CD4-positive, alpha-beta T cell treated with Interleukin-17A for 4 hours (primary cell): Measurements from ENCODE around the gene CBR1.

ENCODE experiments used
- DNase-seq: peaks from one replicate; pipeline ENCODE4 v3.0.0-alpha.2; 2020; ENCODE audit warnings: mixed read lengths

The CBR1 gene

DNA sequence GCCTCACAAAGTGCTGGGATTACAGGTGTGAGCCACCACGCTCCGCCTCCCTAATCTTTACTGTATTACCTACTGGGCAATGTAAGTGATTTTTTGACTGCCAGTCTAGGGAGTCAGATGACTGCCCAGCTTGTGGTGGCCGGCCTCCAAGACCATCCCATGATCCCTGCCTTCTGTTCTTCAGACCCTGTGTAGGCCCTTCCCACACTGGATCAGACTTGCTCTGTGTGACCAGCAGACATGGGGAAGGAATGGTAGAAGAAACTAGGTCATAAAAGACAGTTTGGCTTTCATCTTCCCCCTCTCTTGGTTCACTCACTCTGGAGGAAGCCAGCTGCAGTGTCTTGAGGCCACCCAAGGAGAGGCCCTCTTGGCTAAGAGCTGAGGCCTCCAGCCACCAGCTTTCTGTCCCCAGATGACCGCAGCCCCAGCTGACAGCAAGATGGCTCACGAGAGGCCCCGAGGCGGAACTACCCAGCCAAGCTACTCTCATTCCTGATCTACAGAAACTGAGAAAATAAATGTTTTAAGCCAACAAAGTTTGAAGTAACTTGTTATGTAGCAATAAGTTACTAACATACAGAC is 50.6 kb downstream of the CBR1 start:
- DNase-seq, result no peak
